HG03064 (cell line): Measurements from ENCODE around the gene L3HYPDH.
"Not testable (repeated sequence)": the region's sequence is repeated elsewhere in the genome, so short reads cannot be mapped to it uniquely, and the experiment has no call there.

Source experiments
- ATAC-seq: cut with Tn5 transposase; IDR thresholded peaks from one replicate; pipeline ENCODE4 v1.9.1; 2021; ENCODE audit warnings: low read depth; ENCODE audit not compliant: unreplicated experiment

Gene L3HYPDH

GRCh38 chr14:59480166-59480565 is 4.0 kb downstream of the L3HYPDH start:
- no peak for ATAC-seq

GRCh38 chr14:59478540-59478939 is 5.7 kb downstream of the L3HYPDH start:
- ATAC-seq, result no peak

GRCh38 chr14:59475709-59476108 is 8.5 kb downstream of the L3HYPDH start:
- no peak for ATAC-seq

- no peak for ATAC-seq
Observed at GRCh38 chr14:59474172-59474571, 10.0 kb downstream of the L3HYPDH start.

GRCh38 chr14:59465316-59466135 is 18.7 kb downstream of the L3HYPDH start, which contains the start of gene GPR135:
GPR135 (minus strand) TSS chr14:59465380; CDS start chr14:59465226, 154 bp downstream.
- peak; percentile 39 for ATAC-seq

GRCh38 chr14:59464486-59465315 is 19.5 kb downstream of the L3HYPDH start:
- peak; percentile 67 for ATAC-seq

- ATAC-seq, result peak; percentile 33
Observed at GRCh38 chr14:59463787-59464485, 20.3 kb downstream of the L3HYPDH start.

- ATAC-seq, result no peak
Observed at GRCh38 chr14:59461891-59462290, 22.3 kb downstream of the L3HYPDH start.

- no peak for ATAC-seq
Observed at GRCh38 chr14:59460378-59460777, 23.8 kb downstream of the L3HYPDH start.

- ATAC-seq, result no peak
Observed at GRCh38 chr14:59458486-59458885, 25.7 kb downstream of the L3HYPDH start.

- ATAC-seq, result no peak
Observed at GRCh38 chr14:59455411-59455810, 28.8 kb downstream of the L3HYPDH start.

- no peak for ATAC-seq
Observed at GRCh38 chr14:59454139-59454538, 30.1 kb downstream of the L3HYPDH start.

GRCh38 chr14:59451849-59452248 is 32.4 kb downstream of the L3HYPDH start:
- ATAC-seq, result no peak

GRCh38 chr14:59450716-59451115 is 33.5 kb downstream of the L3HYPDH start:
- no peak for ATAC-seq

GRCh38 chr14:59448673-59449072 is 35.5 kb downstream of the L3HYPDH start:
- not testable (repeated sequence) for ATAC-seq

- ATAC-seq, result no peak
Observed at GRCh38 chr14:59439256-59439965, 44.8 kb downstream of the L3HYPDH start.

GRCh38 chr14:59438195-59438647 is 46.0 kb downstream of the L3HYPDH start:
- no peak for ATAC-seq

GRCh38 chr14:59435987-59436386 is 48.2 kb downstream of the L3HYPDH start:
- no peak for ATAC-seq

GRCh38 chr14:59435101-59435500 is 49.1 kb downstream of the L3HYPDH start:
- no peak for ATAC-seq

GRCh38 chr14:59429790-59430189 is 54.4 kb downstream of the L3HYPDH start:
- ATAC-seq, result no peak
